ENCODE results near the gene SAFB2. TPM values are rescaled to one million over a fixed set of nuclear protein-coding genes. Genes with fewer than 3 reads are reported as not detected.

Gene SAFB2
- total RNA-seq, result 36.3 and 55.5 TPM in 2 replicates
- polyA plus RNA-seq, result 66.3 and 71.8 TPM in 2 replicates

GRCh38 chr19:5622465-5623396 is at the start of gene SAFB2, which contains the start of gene SAFB:
TSS of gene SAFB2 (minus strand) at chr19:5622776. CDS start at chr19:5622715, 61 bp downstream.
TSS of gene SAFB (plus strand) at chr19:5623083. CDS start at chr19:5623206, 123 bp downstream.
- Histone ChIP-seq H3K4me1 (ENCODE audit: low read depth) (peaks cover 13% of the 10 kb centered on the region), H3K27ac (peak within 1 kb of the TSS; percentile 97), H3K9me3 (ENCODE audit: low read depth) (no peaks in the 10 kb centered on the region), H3K4me3 (peak within 1 kb of the TSS; percentile 85), H3K36me3 (peaks cover 24% of the 10 kb centered on the region), H3K27me3 (no peaks in the 10 kb centered on the region)
- DNase-seq (ENCODE audit: low read depth in 1 of 2, low spot score in 1 of 2), result peak; percentile 99 to 100
- TF ChIP-seq CTCF (IDR thresholded peaks at IDR 0.05; ENCODE audit: low read depth, low read length), result no peak

DNA sequence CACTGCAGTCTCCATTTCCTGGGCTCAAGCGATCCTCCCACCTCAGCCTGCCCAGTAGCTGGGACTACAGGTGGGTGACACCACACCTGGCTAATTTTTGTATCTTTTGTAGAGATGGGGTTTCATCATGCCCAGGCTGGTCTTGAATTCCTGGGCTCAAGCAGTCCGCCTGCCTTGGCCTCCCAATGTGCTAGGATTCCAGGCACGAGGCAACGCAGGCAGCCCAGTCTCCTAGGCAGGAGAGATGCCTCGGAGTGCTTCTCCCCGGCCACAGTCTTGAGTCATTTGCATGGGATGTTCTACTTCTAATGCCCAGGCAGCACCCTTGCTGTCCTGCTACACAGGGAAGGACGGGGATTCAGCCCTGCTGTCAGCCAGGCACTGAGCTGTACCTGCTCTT is 49.0 kb upstream of the SAFB2 start:
- no peak for DNase-seq (ENCODE audit: low read depth in 1 of 2, low spot score in 1 of 2)
- TF ChIP-seq CTCF (IDR thresholded peaks at IDR 0.05; ENCODE audit: low read depth, low read length), result no peak
- no peaks in the 10 kb centered on the region for H3K27me3 ChIP-seq
- no peak overlapping the region for H3K27ac ChIP-seq
- peaks cover 14% of the 10 kb centered on the region for H3K36me3 ChIP-seq
- no peak overlapping the region for H3K4me3 ChIP-seq
- H3K4me1 ChIP-seq (ENCODE audit: low read depth), result peaks cover 19% of the 10 kb centered on the region
- H3K9me3 ChIP-seq (ENCODE audit: low read depth), result no peaks in the 10 kb centered on the region

DNA sequence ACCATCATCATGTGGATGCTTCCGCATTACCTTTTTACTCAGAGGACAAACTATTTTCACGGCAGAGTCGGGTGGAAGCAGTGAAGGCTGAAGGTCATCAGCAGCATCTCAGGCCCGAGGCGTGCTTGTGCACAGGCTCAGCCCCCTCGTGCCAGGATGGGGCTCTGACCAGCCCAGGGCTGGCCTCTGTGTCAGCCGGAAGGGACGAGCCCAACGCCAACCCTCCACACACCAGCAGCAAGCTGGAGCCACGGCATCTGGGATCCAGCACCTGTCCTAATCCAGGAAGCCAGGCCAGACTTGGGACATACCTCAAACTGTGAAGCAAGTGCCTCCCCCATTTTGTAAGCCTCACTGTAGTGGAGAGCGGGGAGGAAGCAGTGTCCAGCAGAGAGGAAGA is 46.6 kb upstream of the SAFB2 start:
- Histone ChIP-seq H3K9me3 (ENCODE audit: low read depth) (no peaks in the 10 kb centered on the region), H3K36me3 (peaks cover 36% of the 10 kb centered on the region), H3K27ac (peak overlapping the region; percentile 14), H3K27me3 (no peaks in the 10 kb centered on the region), H3K4me1 (ENCODE audit: low read depth) (no peaks in the 10 kb centered on the region), H3K4me3 (no peak overlapping the region)
- no peak for TF ChIP-seq CTCF (IDR thresholded peaks at IDR 0.05; ENCODE audit: low read depth, low read length)
- DNase-seq (ENCODE audit: low read depth in 1 of 2, low spot score in 1 of 2), result no peak

DNA sequence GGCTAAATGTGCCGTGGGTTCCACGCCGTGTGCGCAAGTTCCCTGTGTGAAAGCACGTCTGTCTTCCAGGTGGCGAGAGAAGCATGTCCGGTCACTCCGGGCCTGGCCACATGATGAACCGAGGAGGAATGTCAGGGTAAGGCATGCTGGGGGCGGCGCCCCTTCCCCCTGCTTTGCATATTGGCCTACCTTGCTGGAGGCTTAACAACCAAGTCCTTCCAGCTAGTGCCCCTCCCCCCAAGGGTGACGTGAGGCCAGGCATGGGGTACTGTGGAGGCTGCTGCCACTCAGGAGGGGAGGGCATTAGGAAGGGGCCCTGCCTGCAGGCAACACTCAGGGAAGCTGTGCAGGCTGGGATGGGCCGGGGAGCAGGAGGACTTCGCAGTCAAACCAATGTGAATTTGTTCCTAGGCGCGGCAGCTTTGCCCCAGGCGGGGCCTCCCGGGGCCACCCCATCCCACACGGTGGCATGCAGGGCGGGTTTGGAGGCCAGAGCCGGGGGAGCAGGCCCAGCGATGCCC is 45.2 kb upstream of the SAFB2 start:
- no peaks in the 10 kb centered on the region for H3K27me3 ChIP-seq
- H3K4me1 ChIP-seq (ENCODE audit: low read depth), result no peaks in the 10 kb centered on the region
- H3K9me3 ChIP-seq (ENCODE audit: low read depth), result no peaks in the 10 kb centered on the region
- DNase-seq (ENCODE audit: low read depth in 1 of 2, low spot score in 1 of 2), result no peak
- peak overlapping the region; percentile 60 for H3K27ac ChIP-seq
- TF ChIP-seq CTCF (IDR thresholded peaks at IDR 0.05; ENCODE audit: low read depth, low read length), result no peak
- no peak overlapping the region for H3K4me3 ChIP-seq
- peaks cover 49% of the 10 kb centered on the region for H3K36me3 ChIP-seq

DNA sequence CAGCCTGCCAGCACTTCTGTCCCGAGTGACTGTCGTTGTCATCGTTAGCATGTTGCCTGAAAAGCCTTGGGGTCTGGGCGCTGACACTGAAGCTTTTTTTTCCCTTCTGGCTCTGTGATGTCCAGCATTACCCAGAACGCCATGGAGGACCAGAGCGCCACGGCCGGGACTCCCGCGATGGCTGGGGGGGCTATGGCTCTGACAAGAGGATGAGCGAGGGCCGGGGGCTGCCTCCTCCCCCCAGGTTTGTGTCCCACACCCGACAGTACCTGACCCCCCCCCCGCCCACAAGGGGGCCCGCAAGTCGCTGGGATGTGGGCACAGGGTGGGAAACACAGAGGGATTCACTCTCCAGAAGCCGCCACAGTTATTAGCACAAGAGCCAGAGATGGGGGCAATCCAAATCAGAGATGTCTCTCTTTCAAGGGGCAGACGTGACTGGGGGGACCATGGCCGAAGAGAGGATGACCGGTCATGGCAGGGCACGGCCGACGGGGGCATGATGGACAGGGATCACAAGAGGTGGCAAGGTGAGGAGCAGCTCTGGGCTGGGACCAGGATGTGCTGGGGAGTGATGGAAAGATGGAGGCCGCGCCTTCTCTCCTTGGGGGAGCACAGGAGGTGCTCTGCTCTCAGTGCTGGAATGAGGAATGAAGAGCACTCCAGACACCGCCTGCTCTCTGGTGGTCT is 44.5 kb upstream of the SAFB2 start:
- Histone ChIP-seq H3K4me3 (no peak overlapping the region), H3K27me3 (no peaks in the 10 kb centered on the region), H3K36me3 (peaks cover 57% of the 10 kb centered on the region), H3K27ac (peak overlapping the region; percentile 60), H3K9me3 (ENCODE audit: low read depth) (no peaks in the 10 kb centered on the region), H3K4me1 (ENCODE audit: low read depth) (no peaks in the 10 kb centered on the region)
- no peak for TF ChIP-seq CTCF (IDR thresholded peaks at IDR 0.05; ENCODE audit: low read depth, low read length)
- no peak for DNase-seq (ENCODE audit: low read depth in 1 of 2, low spot score in 1 of 2)

Data from cardiac muscle cell (in vitro differentiated cells and primary cell).